Heart right ventricle (tissue), 16 donors: ENCODE data around the gene PXYLP1. TPM values are rescaled to one million over a fixed set of nuclear protein-coding genes. Genes with fewer than 3 reads are reported as not detected.

Experiments used
- ATAC-seq, 8 donors: fragments of 200-7000 bp; cut with Tn5 transposase; one replicate each; pipeline ENCODE4 v1.9.1; 2020; ENCODE audit warnings: mild to moderate bottlenecking in 8 of 8, moderate library complexity in 8 of 8, moderate number of reproducible peaks in 1 of 8
- DNase-seq, 2 donors: peaks; one replicate each; pipeline ENCODE4 v3.0.0-alpha.2; 2020
- H3K27ac ChIP-seq, 10 donors: fragments of 200-600 bp; sonication (generic) in 2 of 10; one replicate each; pipeline versions ENCODE4 v1.5.0 to v1.8.0; 2020 to 2022; ENCODE audit warnings: mild to moderate bottlenecking in 3 of 10
- H3K27me3 ChIP-seq, 7 donors: fragments of 200-600 bp; one replicate each; pipeline ENCODE4 v1.8.0; 2021 to 2022; ENCODE audit warnings: mild to moderate bottlenecking in 2 of 7
- H3K36me3 ChIP-seq, 9 donors: fragments of 200-600 bp; sonication (generic) in 1 of 9; one replicate each; pipeline versions ENCODE4 v1.5.0 to v1.8.0; 2020 to 2022; ENCODE audit warnings: mild to moderate bottlenecking in 2 of 9
- H3K4me1 ChIP-seq, 9 donors: fragments of 200-600 bp; sonication (generic) in 1 of 9; one replicate each; pipeline versions ENCODE4 v1.5.0 to v1.8.0; 2020 to 2022; ENCODE audit warnings: mild to moderate bottlenecking in 4 of 9
- H3K4me3 ChIP-seq, 10 donors: fragments of 200-600 bp; sonication (generic) in 2 of 10; one replicate each; pipeline versions ENCODE4 v1.5.0 to v1.8.0; 2020 to 2022; ENCODE audit warnings: mild to moderate bottlenecking in 7 of 10, moderate library complexity in 2 of 10
- H3K9me3 ChIP-seq, 11 donors: fragments of 200-600 bp in 10 of 11; sonication (generic) in 2 of 11; one replicate each; pipeline versions ENCODE4 v1.5.0 to v1.8.0; 2013 to 2022; ENCODE audit warnings: mild to moderate bottlenecking in 2 of 11, control low read depth in 1 of 11, moderate library complexity in 1 of 11
- whole genome bisulfite sequencing, 2 donors: extraction: QIAGEN DNeasy Blood & Tissue Kit; methylation state at CpG; one replicate each; pipeline ENCODE4 v1.1.7; 2013; ENCODE audit warnings: inconsistent platforms in 1 of 2; 5-methylcytosine and 5-hydroxymethylcytosine counted together
- intact Hi-C, 10 donors: fragments of 100-400 bp; cut with DNase I; formaldehyde crosslinking; loops; one replicate each; pipeline versions ENCODE4 v1.11.1 to v1.14.2; 2022
- polyA plus RNA-seq, 2 donors: library from polyadenylated mRNA; stranded (reverse); fragments of 200-250 nt; gene quantifications; one replicate each; pipeline ENCODE4 v1.2.3, GENCODE V29; 2013
- total RNA-seq, 10 donors: library from RNA; stranded (reverse); fragmentation: NEBNext Ultra II Directional in 3 of 10; extraction: Animal tissue kit (Norgen Biotek cat#: 25700) in 3 of 10; gene quantifications; one replicate each; pipeline versions ENCODE4 v1.2.1 to v1.2.4, GENCODE V29; 2021 to 2023
- TF ChIP-seq, protein P1 (sequence below), 9 donors: fragments of 200-600 bp; sonication (generic) in 2 of 9; IDR thresholded peaks; one replicate each; pipeline versions ENCODE4 v1.5.0 to v1.8.0; 2021 to 2022; ENCODE audit warnings: antibody characterized with exemption in 9 of 9, mild to moderate bottlenecking in 5 of 9, moderate library complexity in 1 of 9
- donor health status: Arrhythmogenic right ventricular cardiomyopathy.
- donor health status: ischemic (EF 13 %, LVEDD 7.1; RV severe dilation, severe dysfunction).
- donor health status: healthy with polysubstance abuse.
- donor health status: DM: no; HTN: yes; CAD: no.
- donor health status: DM: no; HTN: no; CAD: no.
- donor health status: ischemic (EF 25% LVEDD 6.9; RV normal size, moderate dysfunction).
- donor health status: ischemic (EF 25% LVEDD 5.7; RV mildly dilated, moderate dysfunction).
- donor health status: healthy.
- donor health status: DM: yes; HTN: yes; CAD: no.
- donor health status: Ischemic cardiomyopathy.
- donor health status: ischemic (EF 35%, LVEDD 5.7; RV mildly dilated, moderate dysfunction).
- donor health status: nonischemic (EF 11% LVEDD 7.7; RV severe dilation, severe dysfunction).
- donor health status: DM: yes; HTN: yes; CAD: no.
- donor health status: PGD.
- donor health status: ischemic (EF 29% LVEDD 5.4; RV normal size, mild dysfunction).
- donor health status: nonischemic (EF 23%, LVEDD 6.1; RV moderate dilation, normal function).

PXYLP1 gene
- total and polyA plus RNA-seq, 12 donors, result 8.7 to 33.5 (median 17.9) TPM

DNA sequence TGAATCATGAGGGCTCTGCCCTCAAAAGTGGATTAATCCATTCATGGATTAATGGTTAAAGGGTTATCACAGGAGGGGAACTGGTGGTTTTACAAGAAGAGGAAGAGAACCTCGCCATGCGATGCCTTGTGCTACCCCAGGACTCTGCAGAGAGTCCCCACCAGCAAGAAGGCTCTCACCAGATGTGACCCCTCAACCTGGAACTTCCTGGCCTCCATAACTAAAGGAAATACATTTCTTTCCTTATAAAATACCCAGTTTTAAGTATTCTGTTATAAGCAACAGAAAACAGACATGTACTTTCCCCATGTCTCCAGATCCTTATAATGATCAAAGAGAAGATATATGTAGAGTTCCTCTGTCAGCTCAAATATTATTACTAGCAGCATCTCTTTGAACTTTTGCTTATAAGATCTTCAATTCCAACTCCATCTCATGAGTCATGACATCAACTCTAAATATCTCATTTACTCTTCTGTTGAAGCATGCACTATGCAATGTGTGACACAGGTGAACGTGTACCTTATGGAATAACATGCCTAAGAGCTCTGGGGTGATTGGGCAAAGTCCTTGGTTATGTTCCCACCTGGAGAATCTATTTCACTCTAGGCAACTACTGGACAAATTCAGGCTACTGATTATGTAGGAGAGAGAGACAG, 99.2 kb downstream of the PXYLP1 start:
- no peaks in the 10 kb centered on the region for H3K27me3 ChIP-seq
- WGBS, 2 donors, result 95 to 99% methylated on average over 3 of the region's 3 CpGs
- ATAC-seq (no peak), DNase-seq (no peak)
- H3K4me1 ChIP-seq, result peaks cover 0 to 33% (median 13%) of the 10 kb centered on the region in 9 donors
- no peaks in the 10 kb centered on the region for H3K9me3 ChIP-seq
- TF ChIP-seq, protein P1, sequence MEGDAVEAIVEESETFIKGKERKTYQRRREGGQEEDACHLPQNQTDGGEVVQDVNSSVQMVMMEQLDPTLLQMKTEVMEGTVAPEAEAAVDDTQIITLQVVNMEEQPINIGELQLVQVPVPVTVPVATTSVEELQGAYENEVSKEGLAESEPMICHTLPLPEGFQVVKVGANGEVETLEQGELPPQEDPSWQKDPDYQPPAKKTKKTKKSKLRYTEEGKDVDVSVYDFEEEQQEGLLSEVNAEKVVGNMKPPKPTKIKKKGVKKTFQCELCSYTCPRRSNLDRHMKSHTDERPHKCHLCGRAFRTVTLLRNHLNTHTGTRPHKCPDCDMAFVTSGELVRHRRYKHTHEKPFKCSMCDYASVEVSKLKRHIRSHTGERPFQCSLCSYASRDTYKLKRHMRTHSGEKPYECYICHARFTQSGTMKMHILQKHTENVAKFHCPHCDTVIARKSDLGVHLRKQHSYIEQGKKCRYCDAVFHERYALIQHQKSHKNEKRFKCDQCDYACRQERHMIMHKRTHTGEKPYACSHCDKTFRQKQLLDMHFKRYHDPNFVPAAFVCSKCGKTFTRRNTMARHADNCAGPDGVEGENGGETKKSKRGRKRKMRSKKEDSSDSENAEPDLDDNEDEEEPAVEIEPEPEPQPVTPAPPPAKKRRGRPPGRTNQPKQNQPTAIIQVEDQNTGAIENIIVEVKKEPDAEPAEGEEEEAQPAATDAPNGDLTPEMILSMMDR (IDR thresholded peaks at IDR 0.05), result no peak
- no peak overlapping the region for H3K4me3 ChIP-seq
- peak overlapping the region in 5 of 10 donors; percentile 24 to 61 (median 58) for H3K27ac ChIP-seq
- H3K36me3 ChIP-seq, result no peaks in the 10 kb centered on the region
- intact Hi-C loops, result no loop called here

DNA sequence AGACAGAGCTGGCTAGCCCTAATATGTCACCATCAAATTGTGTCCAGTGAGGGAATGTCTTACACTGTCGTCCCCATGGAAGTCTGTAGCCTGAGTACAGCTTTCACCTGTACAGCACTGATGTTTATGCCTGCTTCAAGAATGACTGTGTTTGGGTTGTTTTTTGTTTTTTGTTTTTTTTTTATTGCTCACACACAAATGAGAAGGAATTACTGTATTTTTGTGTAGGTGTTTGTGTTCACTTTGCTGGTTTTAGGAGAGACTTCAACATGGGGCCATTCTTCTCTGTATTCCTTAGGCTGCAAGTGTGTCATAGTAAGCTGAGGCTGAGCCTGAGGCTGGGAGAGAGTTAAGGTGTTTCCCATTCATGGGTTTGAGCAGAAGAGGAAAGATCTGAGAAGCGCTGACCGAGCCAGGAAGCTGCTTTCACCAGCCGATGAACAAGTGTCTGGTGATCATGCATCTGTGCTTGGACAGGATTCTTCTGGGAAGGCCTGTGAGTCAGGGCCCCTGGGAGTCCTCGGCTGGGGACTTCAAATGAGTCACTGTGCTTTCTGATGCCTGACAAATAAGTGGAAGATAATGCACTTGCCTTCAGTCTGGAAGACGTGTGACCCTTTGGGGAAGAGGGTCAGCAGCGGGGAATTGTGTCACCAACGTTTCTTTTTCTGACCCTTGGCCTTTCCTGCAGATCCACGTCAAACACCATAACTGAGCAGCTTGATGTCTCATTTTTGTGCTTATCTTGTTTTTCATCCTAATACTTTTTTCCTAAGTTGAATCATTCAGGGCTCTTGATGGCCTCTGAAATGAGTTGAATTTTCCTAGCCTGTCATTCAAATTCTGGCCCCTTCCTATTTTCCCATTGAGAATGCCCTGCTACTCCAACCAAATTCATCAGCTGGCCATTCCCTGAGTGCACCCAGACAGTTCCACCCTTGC, 100.0 kb downstream of the PXYLP1 start:
- WGBS, 2 donors, result 56 to 59% methylated on average over 9 of the region's 9 CpGs
- no peaks in the 10 kb centered on the region for H3K9me3 ChIP-seq
- no peaks in the 10 kb centered on the region for H3K27me3 ChIP-seq
- peak; percentile 69 to 94 (median 86) for ATAC-seq
- no peaks in the 10 kb centered on the region for H3K36me3 ChIP-seq
- H3K4me3 ChIP-seq, result no peak overlapping the region
- peak overlapping the region in 9 of 10 donors; percentile 14 to 85 (median 70) for H3K27ac ChIP-seq
- TF ChIP-seq, protein P1 (IDR thresholded peaks at IDR 0.05), result no peak
- DNase-seq, result peak; percentile 75 to 81
- intact Hi-C loops, result no loop called here
- H3K4me1 ChIP-seq, result peaks cover 0 to 33% (median 13%) of the 10 kb centered on the region in 9 donors

DNA sequence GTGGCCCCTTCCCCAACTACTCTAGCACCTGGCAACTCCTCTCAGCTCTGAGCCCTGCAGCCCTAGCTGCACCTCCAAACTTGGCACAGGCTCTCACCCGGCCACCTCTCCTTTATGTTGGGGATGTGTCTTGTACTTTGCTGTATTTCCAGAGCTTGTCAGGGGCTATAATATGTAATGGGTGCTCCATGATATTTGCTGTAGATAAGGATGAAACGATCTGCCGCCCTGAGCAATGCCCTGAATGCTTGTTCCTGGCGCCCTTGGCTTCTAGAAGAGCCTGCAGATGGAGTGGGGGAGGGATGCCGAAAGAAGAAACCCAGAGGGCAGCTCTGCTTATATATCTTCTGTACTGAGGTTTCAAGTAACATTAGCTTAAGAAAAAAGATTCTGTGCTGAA, 100.8 kb downstream of the PXYLP1 start:
- intact Hi-C loops, result no loop called here
- Histone ChIP-seq H3K4me1 (peaks cover 0 to 38% (median 13%) of the 10 kb centered on the region in 9 donors), H3K4me3 (no peak overlapping the region), H3K27ac (peak overlapping the region in 9 of 10 donors; percentile 10 to 85 (median 70)), H3K27me3 (no peaks in the 10 kb centered on the region), H3K36me3 (no peaks in the 10 kb centered on the region), H3K9me3 (no peaks in the 10 kb centered on the region)
- TF ChIP-seq, protein P1 (IDR thresholded peaks at IDR 0.05), result no peak
- 84 to 90% methylated on average over 5 of the region's 5 CpGs for WGBS, 2 donors
- DNase-seq (no peak), ATAC-seq (no peak)

GRCh38 chr3:141333836-141334626, 102.4 kb downstream of the PXYLP1 start:
- DNase-seq (no peak), ATAC-seq (no peak)
- H3K36me3 ChIP-seq, result no peaks in the 10 kb centered on the region
- H3K9me3 ChIP-seq, result no peaks in the 10 kb centered on the region
- H3K27ac ChIP-seq, result no peak overlapping the region
- intact Hi-C loops, result no loop called here
- WGBS, 2 donors, result 96 to 98% methylated on average over 3 of the region's 3 CpGs
- H3K27me3 ChIP-seq, result no peaks in the 10 kb centered on the region
- TF ChIP-seq, protein P1 (IDR thresholded peaks at IDR 0.05), result no peak
- no peak overlapping the region for H3K4me3 ChIP-seq
- H3K4me1 ChIP-seq, result peaks cover 0 to 39% (median 13%) of the 10 kb centered on the region in 9 donors
